ENCODE measurements around the gene SETD6.
"Not testable (repeated sequence)": the region's sequence is repeated elsewhere in the genome, so short reads cannot be mapped to it uniquely, and the experiment has no call there.

SETD6 gene

DNA sequence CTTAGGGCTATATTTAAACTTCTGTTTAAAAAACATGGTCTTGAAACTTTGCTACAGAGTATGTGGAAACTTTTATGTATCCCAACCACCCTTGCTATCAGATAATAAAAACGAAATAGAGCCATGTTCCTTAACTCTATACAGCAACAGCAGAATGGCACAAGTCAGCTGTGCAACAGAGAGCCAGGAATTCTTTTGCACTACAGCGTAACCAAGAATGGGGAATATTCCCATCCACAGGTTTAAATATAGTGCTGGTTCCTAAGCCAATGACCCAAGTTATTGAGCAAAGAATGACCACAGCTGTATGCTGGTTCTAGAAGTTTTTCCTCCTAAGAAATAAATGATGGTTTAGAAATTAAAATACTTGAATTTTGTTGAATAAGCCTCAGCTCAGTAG, 33.1 kb downstream of the SETD6 start:
- no peak for DNase-seq

DNA sequence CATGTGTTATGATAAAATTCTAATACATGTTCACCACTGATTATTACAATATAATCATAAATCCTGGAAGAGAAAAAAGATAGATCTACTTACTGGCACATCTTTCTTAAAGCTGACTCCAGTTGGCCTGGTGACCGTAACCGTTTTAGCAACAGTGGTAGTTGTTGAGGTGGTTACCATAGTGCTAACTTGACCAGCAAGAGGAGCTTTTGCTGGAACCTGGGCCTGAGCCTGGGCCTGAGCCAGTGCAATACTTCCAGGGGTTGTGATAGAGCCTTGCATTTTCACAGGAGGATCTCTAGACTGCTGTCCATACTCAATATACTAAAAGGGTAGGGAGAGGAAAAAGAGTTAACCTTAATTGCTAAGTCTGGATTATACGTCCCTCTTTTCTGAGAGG, 36.2 kb downstream of the SETD6 start:
- no peak for DNase-seq

DNA sequence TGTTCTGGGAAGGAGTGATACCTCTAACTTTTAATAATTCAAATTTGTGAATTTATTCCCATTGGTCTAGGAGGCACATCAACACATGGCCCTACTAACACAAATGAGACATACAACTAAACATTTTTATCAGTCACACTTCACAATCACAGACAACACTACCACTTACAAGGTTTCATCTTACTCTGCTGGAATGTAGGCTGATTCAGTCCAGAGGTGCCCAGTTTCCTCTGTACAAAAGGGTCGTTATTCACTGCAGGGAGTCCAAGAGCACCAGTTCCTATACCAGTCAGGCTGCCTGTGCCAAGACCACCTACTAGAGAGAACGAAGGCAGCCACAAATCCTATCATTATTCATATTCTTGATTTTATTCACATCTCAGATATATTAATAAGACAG, 41.4 kb downstream of the SETD6 start:
- DNase-seq = no peak

DNA sequence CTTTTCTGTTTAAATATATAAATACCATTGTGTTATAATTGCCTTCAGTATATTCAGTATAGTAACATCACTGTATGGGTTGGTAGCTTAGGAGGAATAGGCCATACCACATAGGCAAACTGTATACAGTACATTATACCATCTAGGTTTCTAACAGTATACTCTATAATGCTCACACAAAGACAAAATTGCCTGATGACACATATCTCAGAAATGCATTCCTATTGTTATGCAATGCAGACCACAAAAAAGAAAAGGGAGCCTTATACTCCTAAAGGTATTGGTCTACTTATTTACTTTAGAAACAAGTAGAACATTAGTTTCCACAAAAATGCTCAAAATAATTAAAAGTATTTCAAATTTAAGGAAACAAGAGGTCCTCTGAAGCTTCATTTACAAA, 47.9 kb downstream of the SETD6 start:
- DNase-seq = no peak

DNA sequence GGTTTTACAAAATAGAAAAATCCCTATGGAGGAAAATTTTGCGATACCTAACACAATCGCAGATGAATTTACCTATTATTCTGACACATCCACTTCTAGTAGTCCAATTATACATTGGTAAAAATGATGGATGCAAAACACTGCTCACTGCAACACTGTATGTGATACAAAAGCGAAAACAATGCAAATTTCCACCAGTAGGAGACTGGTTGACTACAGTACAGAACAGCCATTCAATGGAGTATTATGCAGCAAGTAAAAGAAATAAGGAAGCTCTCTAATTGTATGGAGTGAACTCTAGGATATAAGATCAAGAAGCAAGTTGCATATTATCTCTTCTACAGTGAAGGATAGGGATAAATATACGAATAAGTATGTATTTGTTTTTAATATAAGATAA, 48.5 kb downstream of the SETD6 start:
- DNase-seq = no peak

DNA sequence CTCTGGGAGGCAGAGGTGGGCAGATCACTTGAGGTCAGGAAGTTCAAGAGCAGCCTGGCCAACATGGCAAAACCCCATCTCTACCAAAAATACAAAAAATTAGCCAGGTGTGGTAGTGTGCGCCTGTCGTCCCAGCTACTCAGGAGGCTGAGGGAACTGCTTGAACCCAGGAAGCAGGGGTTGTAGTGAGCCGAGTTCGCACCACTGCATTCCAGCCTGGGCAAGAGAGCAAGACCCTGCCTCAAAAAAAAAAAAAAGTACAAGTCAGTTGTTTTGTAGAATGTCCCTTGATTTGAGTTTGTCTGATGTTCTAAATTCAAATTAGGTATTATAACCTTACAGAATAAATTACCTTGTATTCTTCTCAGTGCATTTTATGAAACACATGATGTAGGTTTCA, 50.4 kb downstream of the SETD6 start:
- not testable (repeated sequence) for DNase-seq
